WERI-Rb-1 (cell line): ENCODE measurements around the gene FSTL4.

Experiments
- DNase-seq: peaks from one replicate; pipeline ENCODE4 v3.0.0-alpha.2; 2020
- H3K27ac ChIP-seq: fragments of 250-450 bp; sonication (Bioruptor Pico); 2 replicates; pipeline ENCODE4 v1.5.1; 2020; ENCODE audit warnings: mild to moderate bottlenecking, moderate library complexity
- H3K27me3 ChIP-seq: fragments of 250-450 bp; sonication (Bioruptor Pico); 2 replicates; pipeline ENCODE4 v1.5.1; 2021; ENCODE audit warnings: mild to moderate bottlenecking, low read depth, moderate library complexity; ENCODE audit not compliant: insufficient read depth, severe bottlenecking
- H3K36me3 ChIP-seq: fragments of 250-450 bp; sonication (Bioruptor Pico); 2 replicates; pipeline ENCODE4 v1.5.1; 2020; ENCODE audit warnings: mild to moderate bottlenecking, moderate library complexity
- H3K4me3 ChIP-seq: 2 replicates; pipeline ENCODE4 v1.5.1; 2011; ENCODE audit warnings: low read depth, mild to moderate bottlenecking, control low read depth, low read length
- H3K9me3 ChIP-seq: fragments of 250-450 bp; sonication (Bioruptor Pico); 2 replicates; pipeline ENCODE4 v1.5.1; 2021; ENCODE audit warnings: mild to moderate bottlenecking, moderate library complexity; ENCODE audit not compliant: severe bottlenecking
- TF ChIP-seq, protein P1 (sequence below): IDR thresholded peaks from 2 replicates; pipeline ENCODE4 v1.5.1; 2011; ENCODE audit warnings: low read depth, mild to moderate bottlenecking, control low read depth, inconsistent platforms, low read length

Gene FSTL4

DNA sequence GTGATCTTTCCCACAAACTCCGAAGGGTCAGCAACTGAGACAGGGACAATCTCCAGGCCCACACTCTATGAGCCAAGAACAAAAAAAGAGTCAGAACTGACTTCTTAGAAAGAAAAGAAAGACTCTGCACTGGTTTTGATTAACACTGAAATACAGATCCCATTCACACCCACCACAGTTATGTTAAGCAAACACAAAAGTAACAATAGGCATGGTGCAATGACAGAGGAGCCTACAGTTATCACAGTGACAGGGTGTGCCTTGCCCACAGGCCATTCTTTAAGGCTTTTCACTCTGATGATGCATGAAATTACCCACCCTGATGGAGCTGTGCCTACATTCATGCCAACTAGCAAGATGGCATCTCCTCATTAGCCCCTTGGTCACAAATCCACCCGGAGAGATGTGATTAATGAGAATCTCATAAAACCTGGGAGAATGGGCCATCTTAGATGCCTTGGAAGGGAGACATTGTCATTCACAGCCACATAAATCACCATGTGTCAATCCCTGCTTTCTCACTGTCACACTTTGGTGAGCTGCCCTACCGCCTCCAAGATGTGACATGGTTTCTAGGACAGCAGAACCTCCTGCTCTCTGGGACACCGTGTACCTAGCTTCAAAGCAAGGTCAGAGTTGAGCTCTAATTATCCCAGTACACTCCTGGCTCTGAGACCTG lies 27.6 kb upstream of the FSTL4 start:
- DNase-seq, result no peak
- Histone ChIP-seq H3K9me3 (no peaks in the 10 kb centered on the region), H3K4me3 (no peak overlapping the region), H3K36me3 (no peaks in the 10 kb centered on the region), H3K27ac (no peak overlapping the region), H3K27me3 (no peaks in the 10 kb centered on the region)
- TF ChIP-seq, protein P1, sequence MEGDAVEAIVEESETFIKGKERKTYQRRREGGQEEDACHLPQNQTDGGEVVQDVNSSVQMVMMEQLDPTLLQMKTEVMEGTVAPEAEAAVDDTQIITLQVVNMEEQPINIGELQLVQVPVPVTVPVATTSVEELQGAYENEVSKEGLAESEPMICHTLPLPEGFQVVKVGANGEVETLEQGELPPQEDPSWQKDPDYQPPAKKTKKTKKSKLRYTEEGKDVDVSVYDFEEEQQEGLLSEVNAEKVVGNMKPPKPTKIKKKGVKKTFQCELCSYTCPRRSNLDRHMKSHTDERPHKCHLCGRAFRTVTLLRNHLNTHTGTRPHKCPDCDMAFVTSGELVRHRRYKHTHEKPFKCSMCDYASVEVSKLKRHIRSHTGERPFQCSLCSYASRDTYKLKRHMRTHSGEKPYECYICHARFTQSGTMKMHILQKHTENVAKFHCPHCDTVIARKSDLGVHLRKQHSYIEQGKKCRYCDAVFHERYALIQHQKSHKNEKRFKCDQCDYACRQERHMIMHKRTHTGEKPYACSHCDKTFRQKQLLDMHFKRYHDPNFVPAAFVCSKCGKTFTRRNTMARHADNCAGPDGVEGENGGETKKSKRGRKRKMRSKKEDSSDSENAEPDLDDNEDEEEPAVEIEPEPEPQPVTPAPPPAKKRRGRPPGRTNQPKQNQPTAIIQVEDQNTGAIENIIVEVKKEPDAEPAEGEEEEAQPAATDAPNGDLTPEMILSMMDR, result no peak

GRCh38 chr5:133638436-133638835 lies 26.1 kb upstream of the FSTL4 start:
- no peak overlapping the region for H3K27ac ChIP-seq
- H3K4me3 ChIP-seq, result no peak overlapping the region
- DNase-seq, result no peak
- TF ChIP-seq, protein P1, result no peak
- no peaks in the 10 kb centered on the region for H3K27me3 ChIP-seq
- H3K36me3 ChIP-seq, result no peaks in the 10 kb centered on the region
- no peaks in the 10 kb centered on the region for H3K9me3 ChIP-seq

- TF ChIP-seq, protein P1, result no peak
- Histone ChIP-seq H3K27me3 (no peaks in the 10 kb centered on the region), H3K9me3 (no peaks in the 10 kb centered on the region), H3K4me3 (no peak overlapping the region), H3K36me3 (no peaks in the 10 kb centered on the region), H3K27ac (no peak overlapping the region)
- DNase-seq, result no peak
These were observed 24.9 kb upstream of the FSTL4 start for GRCh38 chr5:133637206-133637605.

- TF ChIP-seq, protein P1, result no peak
- no peaks in the 10 kb centered on the region for H3K27me3 ChIP-seq
- H3K4me3 ChIP-seq, result no peak overlapping the region
- no peaks in the 10 kb centered on the region for H3K36me3 ChIP-seq
- no peak overlapping the region for H3K27ac ChIP-seq
- no peaks in the 10 kb centered on the region for H3K9me3 ChIP-seq
- no peak for DNase-seq
These were observed 22.7 kb upstream of the FSTL4 start for GRCh38 chr5:133635051-133635450.

DNA sequence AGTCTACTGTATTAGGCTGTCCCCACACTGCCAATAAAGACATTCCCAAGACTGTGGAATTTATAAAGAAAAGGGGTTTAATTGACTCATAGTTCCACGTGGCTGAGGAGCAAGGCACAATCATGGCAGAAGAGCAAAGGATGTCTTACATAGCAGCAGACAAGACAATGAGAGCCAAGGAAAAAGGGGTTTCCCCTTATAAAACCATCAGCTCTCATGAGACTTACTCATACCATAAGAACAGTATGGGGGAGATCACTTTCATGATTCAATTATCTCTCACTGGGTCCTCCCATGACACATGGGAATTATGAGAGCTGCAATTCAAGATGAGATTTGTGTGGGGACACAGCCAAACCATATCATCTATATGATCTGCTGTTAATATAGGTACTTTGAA lies 14.8 kb upstream of the FSTL4 start:
- H3K9me3 ChIP-seq, result peaks cover 2% of the 10 kb centered on the region
- H3K4me3 ChIP-seq, result no peak overlapping the region
- H3K27me3 ChIP-seq, result no peaks in the 10 kb centered on the region
- TF ChIP-seq, protein P1, result no peak
- DNase-seq, result no peak
- H3K36me3 ChIP-seq, result no peaks in the 10 kb centered on the region
- no peak overlapping the region for H3K27ac ChIP-seq

- TF ChIP-seq, protein P1, result no peak
- Histone ChIP-seq H3K9me3 (peaks cover 2% of the 10 kb centered on the region), H3K4me3 (no peak overlapping the region), H3K27me3 (no peaks in the 10 kb centered on the region), H3K36me3 (no peaks in the 10 kb centered on the region), H3K27ac (no peak overlapping the region)
- no peak for DNase-seq
These were observed 12.0 kb upstream of the FSTL4 start for GRCh38 chr5:133624316-133624715.
